Measurements from ENCODE around the gene TIGD6.
A peak's percentile ranks its signal among the peaks of the same experiment; 100 is the strongest.
"Not testable (repeated sequence)": the region's sequence is repeated elsewhere in the genome, so short reads cannot be mapped to it uniquely, and the experiment has no call there.

The TIGD6 gene

DNA sequence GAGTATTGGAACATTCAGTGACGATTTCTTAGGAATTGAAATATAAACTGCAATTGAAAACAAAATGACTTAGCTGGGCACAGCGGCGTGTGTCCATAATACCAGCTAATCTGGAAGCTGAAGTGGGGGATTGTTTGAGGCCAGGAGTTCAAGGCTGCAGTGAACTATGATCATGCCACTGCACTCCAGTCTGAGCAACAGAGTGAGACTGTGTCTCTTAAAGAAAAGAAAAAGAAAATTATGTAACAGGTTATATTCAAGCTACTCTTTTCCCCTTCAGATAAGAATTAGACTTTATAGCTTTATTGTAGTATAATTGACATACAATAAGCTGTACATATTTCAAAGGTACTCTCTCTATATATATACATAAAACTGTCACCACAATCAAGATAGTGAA, 33.5 kb downstream of the TIGD6 start:
- no peak for DNase-seq

DNA sequence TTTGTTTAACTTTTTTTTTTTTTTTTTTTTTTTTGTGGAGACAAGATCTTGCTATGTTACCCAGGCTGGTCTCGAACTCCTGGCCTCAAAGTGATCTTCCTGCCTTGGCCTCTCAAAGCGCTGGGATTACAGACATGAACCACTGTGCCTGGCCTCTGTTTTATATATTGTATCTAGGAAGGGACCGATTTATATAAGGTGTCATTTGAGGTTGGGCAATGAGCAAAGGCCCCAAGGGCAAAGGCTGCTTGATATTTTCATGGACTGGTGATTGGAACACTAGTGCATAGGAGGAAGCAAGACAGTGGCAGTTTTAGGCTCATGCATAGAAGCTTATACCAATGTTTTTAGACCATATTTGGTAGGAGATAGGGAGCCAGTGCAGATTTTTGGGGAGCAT, 36.7 kb downstream of the TIGD6 start:
- DNase-seq, result no peak

DNA sequence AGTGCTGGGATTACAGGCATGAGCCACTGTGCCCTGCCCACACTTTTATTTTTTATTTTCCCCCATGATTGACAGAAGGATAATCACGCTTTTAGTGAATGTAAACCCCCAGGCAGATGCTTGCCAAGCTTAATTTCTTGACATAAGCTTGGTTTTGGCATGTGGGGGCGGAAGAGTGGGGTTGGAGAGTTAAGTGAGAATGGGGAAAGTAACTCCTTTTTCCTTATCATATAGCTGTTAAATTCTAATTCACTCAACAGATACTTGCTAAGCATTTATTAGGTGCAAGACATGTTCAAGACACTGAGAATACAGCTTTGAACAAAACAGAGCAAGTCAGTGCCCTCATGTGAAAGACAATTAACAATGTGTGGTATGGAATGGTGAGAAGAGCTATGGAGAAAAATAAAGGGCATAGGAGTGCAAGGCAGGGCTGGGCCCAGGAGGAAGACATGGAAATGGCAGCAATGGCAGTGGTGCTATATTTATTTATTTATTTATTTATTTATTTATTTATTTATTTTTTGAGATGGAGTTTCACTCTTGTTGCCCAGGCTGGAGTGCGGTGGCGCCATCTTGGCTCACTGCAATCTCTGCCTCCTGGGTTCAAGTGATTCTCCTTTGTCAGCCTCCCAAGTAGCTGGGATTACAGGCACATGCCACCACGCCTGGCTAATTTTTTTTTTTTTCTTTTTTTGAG, 37.7 kb downstream of the TIGD6 start:
- DNase-seq, result no peak

DNA sequence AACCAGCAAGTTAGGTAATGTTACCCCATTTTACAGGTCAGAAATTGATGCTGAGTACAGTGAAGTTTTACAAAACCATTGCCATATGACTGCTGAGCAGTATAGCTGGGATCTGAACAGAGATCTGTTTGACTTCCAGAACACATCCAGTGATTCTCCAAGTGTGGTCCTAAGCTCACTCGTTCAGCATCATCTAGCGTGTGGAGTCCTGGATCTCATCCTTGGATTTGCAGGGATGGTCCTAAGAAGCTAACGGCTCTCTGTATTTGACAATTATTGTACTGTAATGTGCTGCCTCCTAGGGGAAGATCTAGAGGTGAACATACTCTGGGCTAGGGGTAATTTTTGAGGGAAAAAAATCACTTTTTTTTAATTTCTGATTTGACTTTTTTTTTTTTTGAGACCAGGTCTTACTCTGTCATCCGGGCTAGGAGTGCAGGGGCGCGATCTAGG, 38.5 kb downstream of the TIGD6 start:
- no peak for DNase-seq

DNA sequence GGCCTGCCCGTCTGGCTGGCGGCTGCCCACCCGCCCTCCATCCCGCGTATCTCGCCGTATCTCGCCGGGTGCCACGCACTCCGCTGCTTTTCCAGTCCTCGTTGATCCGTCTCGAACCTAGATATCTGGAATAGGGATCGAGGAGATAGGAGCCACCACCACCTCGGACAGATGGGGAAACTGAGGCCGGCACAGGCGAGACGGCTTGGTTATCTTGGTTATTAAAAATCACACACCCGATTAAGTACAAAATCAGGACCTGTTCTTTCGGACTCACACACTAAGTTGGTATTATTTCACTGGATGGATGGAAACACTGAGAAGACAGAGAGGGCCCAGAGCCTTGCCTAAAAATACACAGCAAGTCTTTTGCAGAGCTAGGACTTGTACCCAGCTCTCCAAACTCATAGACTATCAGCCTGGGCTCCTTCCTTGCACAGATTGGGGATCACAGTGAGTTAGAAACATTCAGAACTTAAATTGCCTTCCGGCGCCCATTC, 39.2 kb downstream of the TIGD6 start:
- no peak for DNase-seq

DNA sequence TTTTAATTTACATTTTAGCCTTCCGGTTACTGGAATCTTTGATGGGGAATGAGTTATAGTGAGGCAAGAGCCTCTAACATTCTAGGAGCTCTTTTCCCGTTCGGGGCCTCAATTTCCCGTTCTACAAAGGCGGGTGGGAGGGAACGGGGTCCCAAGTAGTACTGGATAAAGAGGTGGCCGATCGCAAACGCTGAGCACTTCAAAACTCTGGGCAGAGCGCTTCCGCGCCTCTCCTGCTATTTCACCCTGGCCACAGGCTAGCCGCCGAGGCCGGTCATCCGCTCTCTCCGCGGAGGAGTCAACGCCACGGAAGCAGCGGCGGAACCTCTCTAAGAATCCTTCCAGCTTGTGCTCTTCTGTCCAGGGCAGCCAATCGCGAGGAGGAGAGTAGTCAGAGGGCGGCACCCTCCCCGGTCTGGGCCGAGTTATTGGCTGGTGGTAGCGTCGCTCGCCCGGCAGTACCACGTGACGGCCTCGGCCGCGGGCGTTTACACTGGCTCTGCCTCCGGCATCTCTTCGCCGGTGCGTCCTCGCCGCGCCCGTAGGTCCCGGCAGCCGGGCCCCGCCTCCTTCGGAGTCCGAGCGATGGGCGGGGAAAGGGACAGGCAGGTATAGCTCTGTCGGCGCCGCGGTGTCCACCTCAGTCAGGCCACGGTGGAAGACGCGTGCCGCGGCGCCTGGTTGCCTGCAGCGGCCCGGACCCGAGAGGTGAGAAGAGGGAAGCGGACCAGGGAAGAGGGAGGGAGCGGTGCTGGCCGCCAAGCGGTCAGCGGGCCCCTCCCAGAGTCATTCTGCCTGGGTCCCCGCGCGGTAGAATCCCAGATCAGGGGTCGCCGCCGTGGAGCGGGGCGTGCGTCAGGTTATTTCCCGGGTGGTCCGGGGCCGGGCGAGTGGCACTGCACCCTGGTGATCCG, 39.9 kb downstream of the TIGD6 start, which contains the start of gene SLC26A2:
Gene SLC26A2, plus strand, starts transcription at position 487 of the 914 bp plus-strand sequence. CDS start 16,895 bp downstream, outside the sequence.
- peak; percentile 91 for DNase-seq

DNA sequence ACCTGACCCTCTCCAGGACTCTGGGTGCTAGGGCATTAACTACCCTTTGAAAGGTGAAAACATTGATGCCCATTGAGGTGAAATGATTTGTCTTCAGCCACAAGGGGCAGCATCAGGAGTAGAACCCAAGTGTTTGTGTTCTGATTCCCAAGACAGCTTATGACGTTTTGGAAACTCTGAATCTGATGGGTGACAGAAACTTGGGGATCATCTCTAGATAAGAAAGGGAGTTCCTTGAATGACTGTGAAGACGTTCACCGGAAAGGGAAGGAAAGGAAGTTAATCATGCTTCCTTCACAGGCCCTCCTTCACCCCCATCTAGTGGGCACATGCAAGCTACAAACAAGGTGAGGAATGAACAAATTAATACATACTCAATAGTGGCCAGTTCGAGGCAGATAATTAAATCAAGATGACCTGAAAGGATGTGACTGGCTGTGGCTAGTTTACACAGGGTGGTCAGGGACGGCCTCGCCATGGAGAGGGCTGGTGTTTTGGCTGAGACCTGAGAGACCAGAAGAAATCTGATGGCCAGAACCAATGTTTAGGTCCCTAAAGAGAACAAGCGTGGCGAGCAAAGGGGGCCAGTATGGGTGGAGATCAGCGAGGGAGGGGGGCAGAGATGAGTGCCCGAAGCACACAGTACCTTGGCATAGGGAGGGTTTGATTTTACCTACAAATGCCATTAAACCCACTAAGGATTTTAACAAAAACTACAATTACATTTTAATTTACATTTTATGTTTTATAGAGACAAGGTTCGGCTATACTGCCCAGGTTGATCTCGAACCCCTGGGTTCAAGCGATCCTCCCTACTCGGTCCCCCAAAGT, 40.8 kb downstream of the TIGD6 start:
- DNase-seq, result peak; percentile 25

DNA sequence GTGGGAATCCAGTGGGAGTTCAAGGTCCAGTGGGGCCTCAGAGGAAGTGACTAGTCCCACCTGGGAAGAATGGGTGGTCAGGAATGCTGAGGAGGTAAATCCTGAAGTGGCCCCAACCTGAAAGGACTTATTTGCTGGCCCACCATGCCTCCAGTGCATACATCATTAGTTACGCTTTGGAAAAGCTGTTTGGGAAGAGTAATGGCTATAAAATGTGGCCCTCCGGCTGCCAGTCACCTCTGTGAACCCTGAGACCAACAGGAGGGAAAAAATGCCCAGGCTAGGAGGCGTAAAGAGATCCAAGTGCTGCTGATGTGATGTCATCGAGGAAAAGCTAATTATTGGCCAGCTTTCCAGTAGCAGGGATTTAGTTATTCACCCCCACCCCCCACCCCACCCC, 42.6 kb downstream of the TIGD6 start:
- no peak for DNase-seq

DNA sequence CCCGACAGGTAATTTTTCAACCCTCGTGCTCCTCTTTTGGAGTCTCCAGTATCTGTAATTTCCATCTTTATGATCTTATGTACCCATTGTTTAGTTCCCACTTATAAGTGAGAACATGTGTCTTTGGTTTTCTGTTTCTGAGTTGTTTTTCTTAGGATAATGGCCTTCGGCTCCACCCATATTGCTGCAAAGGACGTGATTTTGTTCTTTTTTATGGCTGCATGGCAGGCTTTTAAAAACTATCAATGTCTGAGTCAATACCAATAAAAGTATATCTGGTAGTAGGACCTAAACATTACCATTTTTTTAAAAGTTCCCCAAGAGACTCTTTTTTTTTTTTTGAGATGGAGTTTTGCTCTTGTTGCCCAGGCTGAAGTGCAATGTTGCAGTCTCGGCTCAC, 43.8 kb downstream of the TIGD6 start:
- no peak for DNase-seq

DNA sequence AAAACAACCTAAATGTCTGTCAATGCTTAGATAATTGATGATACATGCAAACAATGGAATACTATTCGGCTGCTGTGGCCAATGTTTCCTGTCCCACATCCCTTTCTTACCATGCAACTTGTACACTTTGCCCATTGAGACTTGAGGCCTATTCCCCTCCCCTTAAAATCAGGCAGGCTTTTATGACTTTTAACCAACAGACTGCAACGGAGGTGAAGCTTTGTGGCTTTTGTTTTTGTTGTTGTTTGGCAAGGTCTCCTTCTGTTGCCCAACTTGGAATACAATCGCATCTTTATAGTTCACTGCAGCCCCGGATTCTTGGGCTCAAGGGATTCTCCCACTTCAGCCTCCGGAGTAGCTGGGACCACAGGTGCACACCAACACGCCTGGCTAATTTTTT, 45.7 kb downstream of the TIGD6 start:
- DNase-seq, result no peak

DNA sequence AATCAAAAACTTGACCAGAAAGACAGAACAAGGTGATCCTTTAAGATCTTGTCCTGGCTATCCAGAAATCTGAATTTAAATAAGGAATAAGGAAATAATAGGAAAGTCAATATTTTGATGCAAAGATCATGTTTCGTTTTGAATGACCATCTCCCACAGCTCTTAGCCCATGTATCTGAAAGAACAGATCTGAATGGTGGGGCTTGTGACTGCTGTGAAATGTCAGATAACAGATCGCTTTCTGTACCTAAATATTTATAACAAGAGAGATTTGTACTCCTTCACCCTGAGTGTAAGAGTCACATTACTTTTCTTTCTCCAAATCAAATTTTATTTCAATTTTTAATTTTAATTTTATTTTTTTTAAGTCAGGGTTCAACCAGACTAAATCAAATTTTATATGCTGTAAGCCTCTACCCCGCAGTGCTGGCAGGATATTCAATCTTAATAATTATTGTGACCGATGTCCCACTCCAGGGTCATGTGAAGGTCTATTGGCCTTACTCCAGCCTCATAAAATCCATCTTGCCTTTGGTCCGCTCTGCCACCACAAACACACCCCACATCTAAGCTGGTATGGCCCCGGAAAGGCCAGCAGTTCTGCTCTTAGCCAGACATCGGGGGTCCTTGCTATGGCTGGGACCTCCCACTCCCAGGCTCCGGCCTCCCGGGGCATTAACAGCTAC, 46.9 kb downstream of the TIGD6 start:
- DNase-seq, result no peak

DNA sequence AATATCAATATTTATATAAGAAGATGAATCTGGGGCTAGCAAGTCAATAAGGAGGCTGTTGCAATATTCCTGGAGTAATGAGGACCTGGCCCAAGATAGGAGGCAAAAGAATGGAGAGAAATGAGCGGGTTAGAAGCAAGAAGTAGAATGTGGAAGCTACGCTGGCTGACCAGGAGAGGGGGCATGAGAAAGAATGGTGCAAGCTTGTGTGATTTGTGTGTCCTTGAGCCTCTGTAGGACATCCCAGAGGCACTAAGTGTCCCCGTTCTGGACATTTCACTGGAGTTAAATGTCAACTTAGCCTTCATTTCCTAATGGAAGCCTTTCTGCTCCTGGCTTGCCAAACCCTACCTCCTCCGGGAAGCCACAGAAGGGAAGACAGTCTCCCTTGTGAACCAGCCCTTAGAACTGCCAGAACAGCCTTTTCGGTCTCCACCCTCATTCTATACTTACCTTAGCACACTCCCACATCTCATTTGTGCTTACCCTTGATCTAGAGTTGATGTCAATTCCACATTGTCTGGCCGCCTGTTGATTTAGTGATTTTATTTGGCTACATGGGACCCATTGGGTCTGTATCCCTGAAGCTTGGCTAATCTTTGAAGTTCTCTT, 49.2 kb downstream of the TIGD6 start:
- no peak for DNase-seq

DNA sequence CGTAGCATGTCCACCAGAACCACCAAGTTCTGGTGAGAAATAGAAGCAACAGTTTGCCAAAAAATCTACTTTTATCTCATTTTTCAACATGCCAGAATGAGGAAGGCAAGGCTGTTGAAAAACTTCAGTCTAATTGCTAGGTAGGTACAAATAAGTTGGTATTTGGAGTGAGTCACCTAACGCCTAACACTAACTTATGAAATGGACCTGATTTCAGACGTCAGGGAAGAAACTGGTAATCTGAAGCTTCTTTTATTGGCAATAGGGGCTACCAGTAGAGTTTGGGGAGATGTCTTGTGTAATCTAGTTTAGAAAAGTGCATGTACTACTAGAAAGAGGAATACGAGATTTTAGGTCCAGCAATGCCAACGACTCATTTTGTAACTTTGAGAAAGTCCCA, 51.5 kb downstream of the TIGD6 start:
- DNase-seq, result no peak

DNA sequence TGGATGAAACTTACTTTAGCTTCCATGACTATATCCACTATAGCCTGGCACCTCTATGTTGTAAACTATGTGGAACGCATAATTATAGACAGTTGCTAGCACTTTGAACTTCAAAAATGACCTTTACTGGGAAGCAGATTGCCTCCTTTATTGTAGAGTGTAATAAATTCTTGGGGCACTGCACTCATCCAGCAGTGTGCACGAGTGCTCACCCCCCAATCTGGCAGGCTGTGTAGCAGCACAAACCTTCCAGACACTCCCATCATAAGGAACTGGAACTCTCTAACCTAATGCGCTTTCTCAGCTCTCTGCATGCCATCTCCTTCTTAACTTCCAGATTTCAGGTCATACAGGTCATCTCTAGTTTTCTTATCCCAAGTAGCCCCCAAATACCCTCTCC, 54.3 kb downstream of the TIGD6 start:
- DNase-seq, result no peak

DNA sequence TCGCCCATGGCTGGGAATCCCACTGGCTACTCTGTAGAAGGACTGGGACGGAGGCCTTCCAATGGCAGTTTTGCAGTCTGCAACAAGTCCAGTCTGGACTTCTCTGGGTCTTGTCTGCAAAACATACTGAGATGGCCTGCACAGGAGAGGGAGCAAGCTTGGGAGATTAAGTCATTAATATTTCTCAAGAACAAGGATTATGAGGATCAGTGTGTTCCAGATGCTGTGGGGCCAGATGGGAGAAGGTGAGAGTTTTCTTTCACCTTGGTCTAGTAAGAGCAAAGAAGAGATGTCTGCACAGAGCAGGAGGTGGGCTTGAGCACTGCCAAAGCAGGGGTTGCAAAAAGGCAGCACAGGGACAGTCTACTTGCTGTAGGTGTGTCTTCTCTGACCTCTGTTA, 55.8 kb downstream of the TIGD6 start, which contains the start of gene PDE6A:
Gene PDE6A, minus strand, starts transcription at position 128 of the 400 bp plus-strand sequence. Its CDS starts 120 bp downstream, at position 8.
- no peak for DNase-seq

DNA sequence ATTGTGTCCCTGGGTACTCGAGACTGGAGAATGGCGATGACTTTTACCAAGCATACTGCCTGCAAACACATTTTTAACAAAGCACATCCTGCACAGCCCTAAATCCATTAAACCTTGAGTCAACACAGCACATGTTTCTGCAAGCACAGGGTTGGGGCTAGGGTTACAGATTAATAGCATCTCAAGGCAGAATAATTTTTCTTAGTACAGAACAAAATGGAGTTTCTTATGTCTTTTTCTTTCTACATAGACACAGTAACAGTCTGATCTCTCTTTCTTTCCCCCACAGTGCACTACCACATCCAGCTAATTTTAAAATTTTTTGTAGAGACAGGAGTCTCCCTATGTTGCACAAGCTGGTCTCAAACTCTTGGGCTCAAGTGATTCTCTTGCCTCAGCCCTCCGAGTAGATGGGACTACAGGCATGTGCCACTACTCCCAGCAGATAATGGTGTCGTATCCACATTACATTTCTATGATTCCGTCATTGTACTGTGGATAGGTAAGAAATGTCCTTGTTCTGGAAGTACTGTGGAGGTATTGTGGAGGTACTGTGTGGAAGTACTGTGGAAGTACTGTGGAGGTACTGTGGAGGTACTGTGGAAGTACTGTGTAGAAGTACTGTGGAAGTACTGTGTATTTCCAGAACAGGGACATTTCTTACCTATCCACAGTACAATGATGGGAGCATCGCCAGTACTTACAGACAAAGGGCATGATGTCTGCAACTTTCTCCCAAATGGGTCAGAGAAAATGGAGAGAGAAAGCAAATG, 57.1 kb downstream of the TIGD6 start:
- DNase-seq, result not testable (repeated sequence)
